ENCODE measurements around the gene NRG3.

The NRG3 gene

GRCh38 chr10:82091413-82091812 lies 216.4 kb downstream of the NRG3 start:
- no peak for DNase-seq (ENCODE audit: low read depth in 2 of 2)

GRCh38 chr10:82092111-82092510 lies 217.1 kb downstream of the NRG3 start:
- no peak for DNase-seq (ENCODE audit: low read depth in 2 of 2)

- no peak for DNase-seq (ENCODE audit: low read depth in 2 of 2)
Observed at GRCh38 chr10:82124713-82125112, 249.7 kb downstream of the NRG3 start.

GRCh38 chr10:82128527-82128926 lies 253.5 kb downstream of the NRG3 start:
- no peak for DNase-seq (ENCODE audit: low read depth in 2 of 2)

GRCh38 chr10:82136103-82136502 lies 261.1 kb downstream of the NRG3 start:
- DNase-seq (ENCODE audit: low read depth in 2 of 2), result no peak

- DNase-seq (ENCODE audit: low read depth in 2 of 2), result no peak
Observed at GRCh38 chr10:82144153-82144552, 269.2 kb downstream of the NRG3 start.

- no peak for DNase-seq (ENCODE audit: low read depth in 2 of 2)
Observed at GRCh38 chr10:82148764-82149163, 273.8 kb downstream of the NRG3 start.

GRCh38 chr10:82149674-82150073 lies 274.7 kb downstream of the NRG3 start:
- no peak for DNase-seq (ENCODE audit: low read depth in 2 of 2)

- no peak for DNase-seq (ENCODE audit: low read depth in 2 of 2)
Observed at GRCh38 chr10:82150123-82150900, 275.3 kb downstream of the NRG3 start.

DNA sequence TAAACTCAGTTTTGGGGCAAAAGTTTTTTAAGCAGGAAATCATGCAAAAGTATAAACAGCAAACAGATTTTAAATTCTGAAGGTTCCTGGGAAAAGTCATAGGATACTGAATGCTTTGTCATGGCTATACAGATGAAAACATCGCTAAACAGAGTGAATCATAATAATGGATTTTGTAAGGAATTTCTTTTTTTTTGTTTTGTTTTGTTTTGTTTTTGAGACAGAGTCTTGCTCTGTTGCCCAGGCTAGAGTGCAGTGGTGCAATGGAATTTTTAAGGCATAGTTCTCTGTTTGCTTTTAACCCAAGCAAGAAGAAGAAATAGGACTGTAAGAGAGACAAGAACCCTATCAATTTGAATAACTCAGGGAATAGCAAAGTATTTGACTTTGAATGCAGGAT lies 285.3 kb downstream of the NRG3 start:
- no peak for DNase-seq (ENCODE audit: low read depth in 2 of 2)

- DNase-seq (ENCODE audit: low read depth in 2 of 2), result no peak
Observed at GRCh38 chr10:82161264-82161663, 286.3 kb downstream of the NRG3 start.

DNA sequence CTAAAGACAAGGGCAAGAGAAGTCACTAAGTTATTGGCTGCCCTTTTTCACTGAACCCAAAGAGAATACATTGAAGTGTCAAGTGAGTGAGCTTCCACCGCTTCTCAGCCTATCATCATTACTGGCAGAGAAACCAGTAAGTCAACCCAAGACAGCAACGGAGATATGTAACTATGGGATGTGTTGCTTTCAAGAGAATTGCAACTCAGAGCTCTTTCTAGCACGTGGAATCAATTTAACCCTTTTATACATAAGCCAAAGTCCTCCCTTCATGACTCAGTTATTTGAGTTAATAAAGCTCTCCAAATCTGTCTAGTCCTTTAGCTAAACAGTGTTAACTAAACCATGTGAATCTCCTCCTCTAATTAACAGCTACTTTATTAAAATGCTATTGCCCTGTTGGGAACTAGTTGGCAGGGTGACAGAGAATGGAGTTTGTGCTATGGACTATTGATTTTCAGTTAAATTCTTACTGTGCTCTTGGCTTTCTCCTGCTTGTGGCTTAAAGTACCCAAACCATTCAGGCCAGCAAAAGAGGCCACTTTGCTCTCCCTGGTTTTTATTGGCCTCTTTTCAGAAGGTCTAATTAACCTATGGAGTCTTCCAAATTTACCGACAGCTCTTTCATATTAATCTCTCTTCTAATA lies 287.7 kb downstream of the NRG3 start:
- DNase-seq (ENCODE audit: low read depth in 2 of 2), result no peak

- no peak for DNase-seq (ENCODE audit: low read depth in 2 of 2)
Observed at GRCh38 chr10:82171899-82172298, 296.9 kb downstream of the NRG3 start.

GRCh38 chr10:82176587-82176986 lies 301.6 kb downstream of the NRG3 start:
- no peak for DNase-seq (ENCODE audit: low read depth in 2 of 2)

GRCh38 chr10:82190432-82191260 lies 315.7 kb downstream of the NRG3 start:
- DNase-seq (ENCODE audit: low read depth in 2 of 2), result no peak

DNA sequence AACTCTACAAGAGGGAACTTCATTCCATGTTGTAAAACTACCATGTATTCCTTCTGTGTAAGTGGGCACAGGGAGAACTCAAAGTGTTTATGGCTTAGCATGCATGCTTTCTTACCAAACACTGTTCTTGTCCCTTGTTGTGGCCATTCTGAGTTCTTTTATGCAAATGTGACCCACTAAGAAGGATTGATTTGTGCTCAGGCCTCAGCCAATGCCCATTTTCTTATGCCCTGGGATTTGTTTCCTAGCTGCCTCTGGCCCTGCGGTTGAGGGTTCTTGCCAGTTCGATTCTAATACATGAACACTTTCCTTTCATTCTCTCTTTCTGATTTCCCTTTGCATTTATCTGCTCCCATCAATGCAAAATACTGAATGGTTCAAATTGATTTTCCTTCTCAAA lies 316.7 kb downstream of the NRG3 start:
- no peak for DNase-seq (ENCODE audit: low read depth in 2 of 2)

GRCh38 chr10:82192665-82193064 lies 317.7 kb downstream of the NRG3 start:
- DNase-seq (ENCODE audit: low read depth in 2 of 2), result no peak

DNA sequence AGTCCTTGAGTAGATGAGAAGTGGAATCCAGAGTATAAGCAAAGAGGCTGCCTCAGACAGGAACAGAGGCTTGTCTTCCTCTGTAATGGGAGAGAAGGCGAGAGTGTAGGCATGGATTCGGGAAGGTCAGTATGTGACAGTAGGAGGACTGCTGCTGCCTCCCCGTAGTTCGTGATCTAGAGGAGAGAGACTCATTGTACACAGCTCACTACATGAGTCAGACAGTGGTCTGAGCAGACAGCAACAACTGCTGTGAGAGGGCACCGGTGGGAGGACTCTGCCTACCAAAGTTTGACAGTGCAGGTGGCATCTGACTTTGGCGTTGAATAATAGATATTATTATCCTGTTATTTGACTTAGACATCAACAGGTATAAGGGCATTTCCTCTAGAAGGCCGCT lies 319.4 kb downstream of the NRG3 start:
- DNase-seq (ENCODE audit: low read depth in 2 of 2), result no peak

GRCh38 chr10:82206831-82207230 lies 331.8 kb downstream of the NRG3 start:
- DNase-seq (ENCODE audit: low read depth in 2 of 2), result no peak

- no peak for DNase-seq (ENCODE audit: low read depth in 2 of 2)
Observed at GRCh38 chr10:82208726-82209125, 333.7 kb downstream of the NRG3 start.

DNA sequence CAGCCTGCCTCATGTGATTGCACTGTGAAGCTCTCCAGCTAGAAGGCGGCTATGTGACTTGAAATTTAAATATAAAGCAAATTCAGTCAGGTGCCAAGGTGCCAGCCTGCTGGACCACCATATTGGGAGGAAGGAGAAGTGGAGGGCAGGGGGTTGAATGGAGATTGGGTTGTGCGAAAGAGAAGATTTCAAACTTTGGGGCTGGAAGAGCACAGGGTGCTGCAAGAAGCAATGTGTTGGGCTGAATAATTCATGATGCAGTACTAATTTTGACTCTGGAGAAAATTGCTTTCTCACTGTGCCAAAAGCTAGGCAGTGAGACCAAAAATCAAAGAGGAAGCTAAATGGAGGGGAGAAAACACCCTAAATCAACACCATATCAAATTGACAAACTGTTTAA lies 335.3 kb downstream of the NRG3 start:
- DNase-seq (ENCODE audit: low read depth in 2 of 2), result no peak

DNA sequence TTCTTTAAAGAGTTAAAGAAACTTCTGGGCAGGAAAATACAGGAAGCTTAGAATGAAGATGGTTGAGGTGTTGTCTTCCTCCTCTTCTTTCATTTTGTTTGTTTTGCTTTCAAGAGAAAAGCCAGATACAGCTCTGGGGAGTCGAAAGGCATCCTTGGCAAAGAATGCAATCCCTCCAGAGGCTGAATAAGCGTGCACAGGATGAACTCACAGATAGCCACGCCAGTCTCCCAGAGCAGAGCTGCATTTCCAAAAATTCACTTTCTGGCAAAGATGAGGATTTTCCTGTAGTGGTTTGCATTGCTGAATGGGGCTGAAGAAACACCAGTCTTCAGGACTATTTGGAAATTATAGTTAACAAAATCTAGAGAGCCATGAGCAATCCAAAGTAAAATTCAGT lies 336.4 kb downstream of the NRG3 start:
- no peak for DNase-seq (ENCODE audit: low read depth in 2 of 2)

- no peak for DNase-seq (ENCODE audit: low read depth in 2 of 2)
Observed at GRCh38 chr10:82212753-82213152, 337.8 kb downstream of the NRG3 start.
